Uterus (tissue), 4 donors: ENCODE data around the gene IL22RA1. TPM values are rescaled to one million over a fixed set of nuclear protein-coding genes. Genes with fewer than 3 reads are reported as not detected.

Experiments
- DNase-seq, 2 donors: peaks; one replicate each; pipeline ENCODE4 v3.0.0-alpha.2; 2019 to 2020
- H3K27ac ChIP-seq, 2 donors: fragments of 200-600 bp; sonication (generic); 1 replicate in 1 of 2; 2 replicates in 1 of 2; pipeline ENCODE4 v1.5.1; 2016 to 2018
- H3K27me3 ChIP-seq, 2 donors: fragments of 200-600 bp; sonication (generic); one replicate each; pipeline ENCODE4 v1.5.1; 2018 to 2019; ENCODE audit warnings: control low read depth in 1 of 2
- H3K36me3 ChIP-seq, 2 donors: fragments of 200-600 bp; sonication (generic); one replicate each; pipeline ENCODE4 v1.5.1; 2019; ENCODE audit warnings: control low read depth in 1 of 2
- H3K4me1 ChIP-seq, 2 donors: fragments of 200-600 bp; sonication (generic); one replicate each; pipeline ENCODE4 v1.5.1; 2018 to 2019; ENCODE audit warnings: control low read depth in 1 of 2
- H3K4me3 ChIP-seq, 2 donors: fragments of 200-600 bp; sonication (generic); 1 replicate in 1 of 2; 2 replicates in 1 of 2; pipeline ENCODE4 v1.5.1; 2018 to 2019; ENCODE audit warnings: mild to moderate bottlenecking in 1 of 2
- H3K9me3 ChIP-seq, 2 donors: fragments of 200-600 bp; sonication (generic); one replicate each; pipeline ENCODE4 v1.5.1; 2019; ENCODE audit warnings: control low read depth in 1 of 2
- CTCF ChIP-seq, 4 experiments: fragments of 200-600 bp in 2 of 4; fragments of 450-650 bp in 2 of 4; sonication (generic) in 2 of 4; IDR thresholded peaks; one replicate each; pipeline ENCODE4 v1.5.1; 2016 to 2019; ENCODE audit warnings: antibody characterized with exemption in 4 of 4, mild to moderate bottlenecking in 2 of 4, moderate library complexity in 1 of 4
- POLR2A ChIP-seq, 2 donors: fragments of 450-650 bp; IDR thresholded peaks; one replicate each; pipeline ENCODE4 v1.6.1; 2016; ENCODE audit warnings: antibody characterized with exemption in 2 of 2, mild to moderate bottlenecking in 1 of 2, moderate library complexity in 1 of 2
- intact Hi-C: fragments of 100-400 bp; cut with DNase I; formaldehyde crosslinking; loops from one replicate; pipeline ENCODE4 v1.15.1; 2023; ENCODE audit warnings: low total_unique reads
- total RNA-seq, 4 donors: library from RNA; depleted of rRNA in 3 of 4; stranded (reverse); fragments of >200 nt in 3 of 4; gene quantifications; one replicate each; pipeline versions ENCODE4 v1.1.0 to v1.2.4, GENCODE V29; 2014 to 2023
- donor health status: DM: yes; HTN: yes; CAD: no.

Gene IL22RA1
- total RNA-seq, 4 donors from 2014 or later: 0.21 to 0.37 TPM; not detected in 2

- no peak overlapping the region for H3K4me3 ChIP-seq
- TF ChIP-seq CTCF (IDR thresholded peaks at IDR 0.05) (no peak), POLR2A (IDR thresholded peaks at IDR 0.05) (no peak)
- no peak for DNase-seq
- intact Hi-C loops: no loop called here
- no peaks in the 10 kb centered on the region for H3K4me1 ChIP-seq
- no peak overlapping the region for H3K27ac ChIP-seq
- H3K36me3 ChIP-seq: no peaks in the 10 kb centered on the region
- H3K27me3 ChIP-seq: no peaks in the 10 kb centered on the region
- H3K9me3 ChIP-seq: no peaks in the 10 kb centered on the region
Observed at GRCh38 chr1:24101796-24102586, 40.9 kb downstream of the IL22RA1 start.

- Histone ChIP-seq H3K36me3 (no peaks in the 10 kb centered on the region), H3K4me1 (no peaks in the 10 kb centered on the region), H3K9me3 (no peaks in the 10 kb centered on the region), H3K27ac (no peak overlapping the region), H3K4me3 (no peak overlapping the region), H3K27me3 (no peaks in the 10 kb centered on the region)
- no peak for TF ChIP-seq CTCF (IDR thresholded peaks at IDR 0.05)
- TF ChIP-seq POLR2A (IDR thresholded peaks at IDR 0.05): no peak
- no peak for DNase-seq
- intact Hi-C loops: no loop called here
Observed at GRCh38 chr1:24100945-24101737, 41.8 kb downstream of the IL22RA1 start.

GRCh38 chr1:24098943-24099638, 43.8 kb downstream of the IL22RA1 start:
- Histone ChIP-seq H3K9me3 (no peaks in the 10 kb centered on the region), H3K4me1 (no peaks in the 10 kb centered on the region), H3K4me3 (no peak overlapping the region), H3K36me3 (no peaks in the 10 kb centered on the region), H3K27ac (no peak overlapping the region), H3K27me3 (no peaks in the 10 kb centered on the region)
- TF ChIP-seq POLR2A (IDR thresholded peaks at IDR 0.05): no peak
- no peak for TF ChIP-seq CTCF (IDR thresholded peaks at IDR 0.05)
- intact Hi-C loops: no loop called here
- no peak for DNase-seq

- Histone ChIP-seq H3K9me3 (no peaks in the 10 kb centered on the region), H3K27me3 (no peaks in the 10 kb centered on the region), H3K4me3 (no peak overlapping the region), H3K4me1 (no peaks in the 10 kb centered on the region), H3K27ac (no peak overlapping the region), H3K36me3 (no peaks in the 10 kb centered on the region)
- no peak for TF ChIP-seq CTCF (IDR thresholded peaks at IDR 0.05)
- TF ChIP-seq POLR2A (IDR thresholded peaks at IDR 0.05): no peak
- DNase-seq: no peak
- intact Hi-C loops: no loop called here
Observed at GRCh38 chr1:24098102-24098501, 44.8 kb downstream of the IL22RA1 start.
